ENCODE data around the gene GJB5.

The GJB5 gene

GRCh38 chr1:34780528-34780927 is 25.7 kb downstream of the GJB5 start:
- no peak for TF ChIP-seq CTCF (IDR thresholded peaks at IDR 0.05; ENCODE audit: insufficient read depth, low read depth, low read length, missing control alignments)
- peak overlapping the region; percentile 81 for H3K4me3 ChIP-seq (ENCODE audit: low read length)
- DNase-seq (ENCODE audit: low read depth) = peak; percentile 60

- DNase-seq (ENCODE audit: low read depth) = peak; percentile 77
- peak within 1 kb of the TSS; percentile 81 for H3K4me3 ChIP-seq (ENCODE audit: low read length)
- TF ChIP-seq CTCF (IDR thresholded peaks at IDR 0.05; ENCODE audit: insufficient read depth, low read depth, low read length, missing control alignments) = no peak
These were observed 26.4 kb downstream of the GJB5 start, which contains the start of gene GJB3 for GRCh38 chr1:34781071-34781843. Gene GJB3, plus strand, starts transcription at chr1:34781214. Its CDS starts 3,549 bp downstream, at chr1:34784763.

GRCh38 chr1:34781844-34782391 is 27.1 kb downstream of the GJB5 start:
- peak; percentile 87 for DNase-seq (ENCODE audit: low read depth)
- TF ChIP-seq CTCF (IDR thresholded peaks at IDR 0.05; ENCODE audit: insufficient read depth, low read depth, low read length, missing control alignments) = no peak
- H3K4me3 ChIP-seq (ENCODE audit: low read length) = peak overlapping the region; percentile 81

GRCh38 chr1:34784751-34785221 is 29.9 kb downstream of the GJB5 start:
- DNase-seq (ENCODE audit: low read depth) = no peak
- TF ChIP-seq CTCF (IDR thresholded peaks at IDR 0.05; ENCODE audit: insufficient read depth, low read depth, low read length, missing control alignments) = no peak
- no peak overlapping the region for H3K4me3 ChIP-seq (ENCODE audit: low read length)

DNA sequence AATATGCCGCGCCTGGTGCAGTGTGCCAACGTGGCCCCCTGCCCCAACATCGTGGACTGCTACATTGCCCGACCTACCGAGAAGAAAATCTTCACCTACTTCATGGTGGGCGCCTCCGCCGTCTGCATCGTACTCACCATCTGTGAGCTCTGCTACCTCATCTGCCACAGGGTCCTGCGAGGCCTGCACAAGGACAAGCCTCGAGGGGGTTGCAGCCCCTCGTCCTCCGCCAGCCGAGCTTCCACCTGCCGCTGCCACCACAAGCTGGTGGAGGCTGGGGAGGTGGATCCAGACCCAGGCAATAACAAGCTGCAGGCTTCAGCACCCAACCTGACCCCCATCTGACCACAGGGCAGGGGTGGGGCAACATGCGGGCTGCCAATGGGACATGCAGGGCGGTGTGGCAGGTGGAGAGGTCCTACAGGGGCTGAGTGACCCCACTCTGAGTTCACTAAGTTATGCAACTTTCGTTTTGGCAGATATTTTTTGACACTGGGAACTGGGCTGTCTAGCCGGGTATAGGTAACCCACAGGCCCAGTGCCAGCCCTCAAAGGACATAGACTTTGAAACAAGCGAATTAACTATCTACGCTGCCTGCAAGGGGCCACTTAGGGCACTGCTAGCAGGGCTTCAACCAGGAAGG is 30.5 kb downstream of the GJB5 start:
- DNase-seq (ENCODE audit: low read depth) = no peak
- no peak overlapping the region for H3K4me3 ChIP-seq (ENCODE audit: low read length)
- no peak for TF ChIP-seq CTCF (IDR thresholded peaks at IDR 0.05; ENCODE audit: insufficient read depth, low read depth, low read length, missing control alignments)

GRCh38 chr1:34785875-34786470 is 31.1 kb downstream of the GJB5 start:
- H3K4me3 ChIP-seq (ENCODE audit: low read length) = no peak overlapping the region
- TF ChIP-seq CTCF (IDR thresholded peaks at IDR 0.05; ENCODE audit: insufficient read depth, low read depth, low read length, missing control alignments) = no peak
- DNase-seq (ENCODE audit: low read depth) = no peak
